ENCODE measurements around the gene NPC1L1.

NPC1L1 gene

DNA sequence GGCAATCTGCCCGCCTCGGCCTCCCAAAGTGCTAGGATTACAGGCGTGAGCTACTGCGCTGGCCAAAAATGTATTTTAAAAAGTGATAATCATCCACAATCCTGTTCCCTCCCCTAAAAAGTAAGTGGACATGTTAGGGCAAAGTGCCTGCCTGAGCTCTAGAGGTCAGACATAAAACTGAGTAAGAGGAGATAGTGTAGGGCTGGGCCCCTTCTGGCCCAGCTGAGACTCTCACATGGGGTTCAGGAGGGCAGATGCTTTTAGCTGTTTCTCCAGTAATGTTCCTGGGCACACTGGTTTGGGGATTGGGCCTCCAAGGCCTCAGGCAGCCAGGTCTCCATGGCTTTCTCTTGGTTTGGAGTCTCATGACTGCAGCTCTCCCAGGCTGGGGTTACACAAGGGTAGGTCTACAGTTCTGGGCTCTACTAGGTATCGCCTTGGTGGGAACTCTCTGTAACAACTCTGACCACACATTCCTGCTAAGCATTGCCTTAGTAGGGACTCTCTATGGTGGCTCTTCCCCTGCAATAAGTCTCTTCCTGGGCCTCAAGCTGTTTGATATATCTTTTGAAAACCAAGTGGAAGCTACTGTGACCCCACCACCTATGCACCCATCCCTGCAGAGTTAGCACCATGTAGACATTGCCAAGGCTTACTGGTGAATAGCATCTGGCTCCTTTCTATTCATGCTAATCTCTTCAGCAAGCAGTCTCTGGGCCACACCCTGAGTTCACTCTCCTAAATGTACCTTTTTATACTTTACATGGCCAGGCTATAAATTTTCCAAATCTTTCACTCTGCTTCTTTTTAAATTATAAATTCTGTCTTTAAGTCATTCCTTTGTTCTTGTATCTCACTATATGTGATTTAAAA lies 43.7 kb downstream of the NPC1L1 start:
- Histone ChIP-seq H3K4me3 (ENCODE audit: low read depth, low read length) (no peak overlapping the region), H3K9me3 (ENCODE audit: control insufficient read depth, insufficient read depth, low read depth, low read length) (no peaks in the 10 kb centered on the region), H3K27ac (ENCODE audit: extremely low read depth, low read depth, low read length) (no peak overlapping the region), H3K36me3 (ENCODE audit: control insufficient read depth in 2 of 2, insufficient read depth in 1 of 2, low read length in 2 of 2) (no peaks in the 10 kb centered on the region), H3K4me1 (ENCODE audit: control insufficient read depth, insufficient read depth, low read length) (no peaks in the 10 kb centered on the region)
- POLR2A ChIA-PET = no interaction called here
- CTCF ChIA-PET = no interaction called here
- TF ChIP-seq GLI4 (tag by site-specific recombination; IDR thresholded peaks at IDR 0.05) = no peak
- TF ChIP-seq ZNF701 (tag by site-specific recombination; IDR thresholded peaks at IDR 0.05) = no peak
- TF ChIP-seq, protein P1, sequence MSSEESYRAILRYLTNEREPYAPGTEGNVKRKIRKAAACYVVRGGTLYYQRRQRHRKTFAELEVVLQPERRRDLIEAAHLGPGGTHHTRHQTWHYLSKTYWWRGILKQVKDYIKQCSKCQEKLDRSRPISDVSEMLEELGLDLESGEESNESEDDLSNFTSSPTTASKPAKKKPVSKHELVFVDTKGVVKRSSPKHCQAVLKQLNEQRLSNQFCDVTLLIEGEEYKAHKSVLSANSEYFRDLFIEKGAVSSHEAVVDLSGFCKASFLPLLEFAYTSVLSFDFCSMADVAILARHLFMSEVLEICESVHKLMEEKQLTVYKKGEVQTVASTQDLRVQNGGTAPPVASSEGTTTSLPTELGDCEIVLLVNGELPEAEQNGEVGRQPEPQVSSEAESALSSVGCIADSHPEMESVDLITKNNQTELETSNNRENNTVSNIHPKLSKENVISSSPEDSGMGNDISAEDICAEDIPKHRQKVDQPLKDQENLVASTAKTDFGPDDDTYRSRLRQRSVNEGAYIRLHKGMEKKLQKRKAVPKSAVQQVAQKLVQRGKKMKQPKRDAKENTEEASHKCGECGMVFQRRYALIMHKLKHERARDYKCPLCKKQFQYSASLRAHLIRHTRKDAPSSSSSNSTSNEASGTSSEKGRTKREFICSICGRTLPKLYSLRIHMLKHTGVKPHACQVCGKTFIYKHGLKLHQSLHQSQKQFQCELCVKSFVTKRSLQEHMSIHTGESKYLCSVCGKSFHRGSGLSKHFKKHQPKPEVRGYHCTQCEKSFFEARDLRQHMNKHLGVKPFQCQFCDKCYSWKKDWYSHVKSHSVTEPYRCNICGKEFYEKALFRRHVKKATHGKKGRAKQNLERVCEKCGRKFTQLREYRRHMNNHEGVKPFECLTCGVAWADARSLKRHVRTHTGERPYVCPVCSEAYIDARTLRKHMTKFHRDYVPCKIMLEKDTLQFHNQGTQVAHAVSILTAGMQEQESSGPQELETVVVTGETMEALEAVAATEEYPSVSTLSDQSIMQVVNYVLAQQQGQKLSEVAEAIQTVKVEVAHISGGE (tag by site-specific recombination; conservative IDR thresholded peaks at IDR 0.05; ENCODE audit: low read depth) = no peak
- TF ChIP-seq, protein P2, sequence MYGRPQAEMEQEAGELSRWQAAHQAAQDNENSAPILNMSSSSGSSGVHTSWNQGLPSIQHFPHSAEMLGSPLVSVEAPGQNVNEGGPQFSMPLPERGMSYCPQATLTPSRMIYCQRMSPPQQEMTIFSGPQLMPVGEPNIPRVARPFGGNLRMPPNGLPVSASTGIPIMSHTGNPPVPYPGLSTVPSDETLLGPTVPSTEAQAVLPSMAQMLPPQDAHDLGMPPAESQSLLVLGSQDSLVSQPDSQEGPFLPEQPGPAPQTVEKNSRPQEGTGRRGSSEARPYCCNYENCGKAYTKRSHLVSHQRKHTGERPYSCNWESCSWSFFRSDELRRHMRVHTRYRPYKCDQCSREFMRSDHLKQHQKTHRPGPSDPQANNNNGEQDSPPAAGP (tag by site-specific recombination; IDR thresholded peaks at IDR 0.05) = no peak
- TF ChIP-seq ZNF391 (tag by site-specific recombination; IDR thresholded peaks at IDR 0.05; ENCODE audit: borderline replicate concordance, low read depth) = no peak
- TF ChIP-seq KLF9 (tag by site-specific recombination; IDR thresholded peaks at IDR 0.05; ENCODE audit: low read depth) = no peak
- TF ChIP-seq ZFP41 (tag by site-specific recombination; IDR thresholded peaks at IDR 0.05; ENCODE audit: borderline replicate concordance) = no peak
- TF ChIP-seq, protein P3, sequence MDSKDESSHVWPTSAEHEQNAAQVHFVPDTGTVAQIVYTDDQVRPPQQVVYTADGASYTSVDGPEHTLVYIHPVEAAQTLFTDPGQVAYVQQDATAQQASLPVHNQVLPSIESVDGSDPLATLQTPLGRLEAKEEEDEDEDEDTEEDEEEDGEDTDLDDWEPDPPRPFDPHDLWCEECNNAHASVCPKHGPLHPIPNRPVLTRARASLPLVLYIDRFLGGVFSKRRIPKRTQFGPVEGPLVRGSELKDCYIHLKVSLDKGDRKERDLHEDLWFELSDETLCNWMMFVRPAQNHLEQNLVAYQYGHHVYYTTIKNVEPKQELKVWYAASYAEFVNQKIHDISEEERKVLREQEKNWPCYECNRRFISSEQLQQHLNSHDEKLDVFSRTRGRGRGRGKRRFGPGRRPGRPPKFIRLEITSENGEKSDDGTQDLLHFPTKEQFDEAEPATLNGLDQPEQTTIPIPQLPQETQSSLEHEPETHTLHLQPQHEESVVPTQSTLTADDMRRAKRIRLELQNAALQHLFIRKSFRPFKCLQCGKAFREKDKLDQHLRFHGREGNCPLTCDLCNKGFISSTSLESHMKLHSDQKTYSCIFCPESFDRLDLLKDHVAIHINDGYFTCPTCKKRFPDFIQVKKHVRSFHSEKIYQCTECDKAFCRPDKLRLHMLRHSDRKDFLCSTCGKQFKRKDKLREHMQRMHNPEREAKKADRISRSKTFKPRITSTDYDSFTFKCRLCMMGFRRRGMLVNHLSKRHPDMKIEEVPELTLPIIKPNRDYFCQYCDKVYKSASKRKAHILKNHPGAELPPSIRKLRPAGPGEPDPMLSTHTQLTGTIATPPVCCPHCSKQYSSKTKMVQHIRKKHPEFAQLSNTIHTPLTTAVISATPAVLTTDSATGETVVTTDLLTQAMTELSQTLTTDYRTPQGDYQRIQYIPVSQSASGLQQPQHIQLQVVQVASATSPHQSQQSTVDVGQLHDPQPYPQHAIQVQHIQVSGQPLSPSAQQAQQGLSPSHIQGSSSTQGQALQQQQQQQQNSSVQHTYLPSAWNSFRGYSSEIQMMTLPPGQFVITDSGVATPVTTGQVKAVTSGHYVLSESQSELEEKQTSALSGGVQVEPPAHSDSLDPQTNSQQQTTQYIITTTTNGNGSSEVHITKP (tag by site-specific recombination; IDR thresholded peaks at IDR 0.05) = no peak
- TF ChIP-seq, protein P4, sequence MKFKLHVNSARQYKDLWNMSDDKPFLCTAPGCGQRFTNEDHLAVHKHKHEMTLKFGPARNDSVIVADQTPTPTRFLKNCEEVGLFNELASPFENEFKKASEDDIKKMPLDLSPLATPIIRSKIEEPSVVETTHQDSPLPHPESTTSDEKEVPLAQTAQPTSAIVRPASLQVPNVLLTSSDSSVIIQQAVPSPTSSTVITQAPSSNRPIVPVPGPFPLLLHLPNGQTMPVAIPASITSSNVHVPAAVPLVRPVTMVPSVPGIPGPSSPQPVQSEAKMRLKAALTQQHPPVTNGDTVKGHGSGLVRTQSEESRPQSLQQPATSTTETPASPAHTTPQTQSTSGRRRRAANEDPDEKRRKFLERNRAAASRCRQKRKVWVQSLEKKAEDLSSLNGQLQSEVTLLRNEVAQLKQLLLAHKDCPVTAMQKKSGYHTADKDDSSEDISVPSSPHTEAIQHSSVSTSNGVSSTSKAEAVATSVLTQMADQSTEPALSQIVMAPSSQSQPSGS (tag by site-specific recombination; IDR thresholded peaks at IDR 0.05; ENCODE audit: low read depth) = no peak
- TF ChIP-seq ZNF555 (tag by site-specific recombination; conservative IDR thresholded peaks at IDR 0.05) = no peak
- TF ChIP-seq, protein P5, sequence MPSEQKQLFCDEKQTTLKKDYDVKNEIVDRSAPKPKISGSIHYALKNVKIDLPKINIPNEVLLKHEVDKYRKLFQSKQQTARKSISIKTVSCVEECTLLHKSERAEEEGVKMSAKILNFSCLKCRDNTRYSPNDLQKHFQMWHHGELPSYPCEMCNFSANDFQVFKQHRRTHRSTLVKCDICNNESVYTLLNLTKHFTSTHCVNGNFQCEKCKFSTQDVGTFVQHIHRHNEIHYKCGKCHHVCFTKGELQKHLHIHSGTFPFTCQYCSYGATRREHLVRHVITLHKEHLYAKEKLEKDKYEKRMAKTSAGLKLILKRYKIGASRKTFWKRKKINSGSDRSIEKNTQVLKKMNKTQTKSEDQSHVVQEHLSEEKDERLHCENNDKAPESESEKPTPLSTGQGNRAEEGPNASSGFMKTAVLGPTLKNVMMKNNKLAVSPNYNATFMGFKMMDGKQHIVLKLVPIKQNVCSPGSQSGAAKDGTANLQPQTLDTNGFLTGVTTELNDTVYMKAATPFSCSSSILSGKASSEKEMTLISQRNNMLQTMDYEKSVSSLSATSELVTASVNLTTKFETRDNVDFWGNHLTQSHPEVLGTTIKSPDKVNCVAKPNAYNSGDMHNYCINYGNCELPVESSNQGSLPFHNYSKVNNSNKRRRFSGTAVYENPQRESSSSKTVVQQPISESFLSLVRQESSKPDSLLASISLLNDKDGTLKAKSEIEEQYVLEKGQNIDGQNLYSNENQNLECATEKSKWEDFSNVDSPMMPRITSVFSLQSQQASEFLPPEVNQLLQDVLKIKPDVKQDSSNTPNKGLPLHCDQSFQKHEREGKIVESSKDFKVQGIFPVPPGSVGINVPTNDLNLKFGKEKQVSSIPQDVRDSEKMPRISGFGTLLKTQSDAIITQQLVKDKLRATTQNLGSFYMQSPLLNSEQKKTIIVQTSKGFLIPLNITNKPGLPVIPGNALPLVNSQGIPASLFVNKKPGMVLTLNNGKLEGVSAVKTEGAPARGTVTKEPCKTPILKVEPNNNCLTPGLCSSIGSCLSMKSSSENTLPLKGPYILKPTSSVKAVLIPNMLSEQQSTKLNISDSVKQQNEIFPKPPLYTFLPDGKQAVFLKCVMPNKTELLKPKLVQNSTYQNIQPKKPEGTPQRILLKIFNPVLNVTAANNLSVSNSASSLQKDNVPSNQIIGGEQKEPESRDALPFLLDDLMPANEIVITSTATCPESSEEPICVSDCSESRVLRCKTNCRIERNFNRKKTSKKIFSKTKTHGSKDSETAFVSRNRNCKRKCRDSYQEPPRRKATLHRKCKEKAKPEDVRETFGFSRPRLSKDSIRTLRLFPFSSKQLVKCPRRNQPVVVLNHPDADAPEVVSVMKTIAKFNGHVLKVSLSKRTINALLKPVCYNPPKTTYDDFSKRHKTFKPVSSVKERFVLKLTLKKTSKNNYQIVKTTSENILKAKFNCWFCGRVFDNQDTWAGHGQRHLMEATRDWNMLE (tag by site-specific recombination; conservative IDR thresholded peaks at IDR 0.05; ENCODE audit: low read depth) = no peak
- no peak for TF ChIP-seq KLF7 (tag by site-specific recombination; IDR thresholded peaks at IDR 0.05; ENCODE audit: borderline replicate concordance)
- TF ChIP-seq ZNF157 (tag by site-specific recombination; IDR thresholded peaks at IDR 0.05) = no peak
- TF ChIP-seq ZNF416 (tag by site-specific recombination; IDR thresholded peaks at IDR 0.05) = no peak
- no peak for TF ChIP-seq ZNF169 (tag by site-specific recombination; IDR thresholded peaks at IDR 0.05)

Measured in HEK293 (cell line).